ENCODE results near the gene CAMTA1. TPM values are rescaled to one million over a fixed set of nuclear protein-coding genes. Genes with fewer than 3 reads are reported as not detected.

Gene CAMTA1
- total RNA-seq, 2 donors from 2014 or later, result 36.7 to 51.9 TPM

DNA sequence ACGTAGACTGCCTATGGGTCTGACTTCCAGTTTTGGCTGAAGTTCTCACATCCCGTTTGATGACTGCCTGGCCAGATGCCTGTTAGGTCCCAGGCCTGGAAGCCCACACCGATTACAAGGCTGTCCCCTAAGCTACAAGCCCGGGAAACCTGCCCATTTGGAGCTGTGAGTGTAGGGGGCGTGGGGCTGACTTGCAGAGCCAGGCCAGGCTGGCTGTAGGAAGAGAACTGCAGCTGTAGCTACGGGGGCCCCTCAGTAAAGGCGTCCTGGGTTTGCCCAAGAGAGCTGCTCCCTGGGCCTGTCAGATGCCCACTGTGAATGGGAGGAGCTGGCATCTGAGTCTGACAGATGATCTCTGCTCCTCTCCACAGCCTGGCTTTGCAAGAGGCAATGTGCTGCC lies 199.7 kb downstream of the CAMTA1 start:
- no peaks in the 10 kb centered on the region for H3K4me1 Mint-ChIP-seq
- H3K9me3 Mint-ChIP-seq, result no peaks in the 10 kb centered on the region
- ATAC-seq (replicated peaks), result no peak
- H3K27me3 Mint-ChIP-seq, result peaks cover 21% of the 10 kb centered on the region
- no peak overlapping the region for H3K4me3 Mint-ChIP-seq
- no peak overlapping the region for H3K27ac Mint-ChIP-seq
- H3K36me3 Mint-ChIP-seq (ENCODE audit: low read depth), result no peaks in the 10 kb centered on the region

DNA sequence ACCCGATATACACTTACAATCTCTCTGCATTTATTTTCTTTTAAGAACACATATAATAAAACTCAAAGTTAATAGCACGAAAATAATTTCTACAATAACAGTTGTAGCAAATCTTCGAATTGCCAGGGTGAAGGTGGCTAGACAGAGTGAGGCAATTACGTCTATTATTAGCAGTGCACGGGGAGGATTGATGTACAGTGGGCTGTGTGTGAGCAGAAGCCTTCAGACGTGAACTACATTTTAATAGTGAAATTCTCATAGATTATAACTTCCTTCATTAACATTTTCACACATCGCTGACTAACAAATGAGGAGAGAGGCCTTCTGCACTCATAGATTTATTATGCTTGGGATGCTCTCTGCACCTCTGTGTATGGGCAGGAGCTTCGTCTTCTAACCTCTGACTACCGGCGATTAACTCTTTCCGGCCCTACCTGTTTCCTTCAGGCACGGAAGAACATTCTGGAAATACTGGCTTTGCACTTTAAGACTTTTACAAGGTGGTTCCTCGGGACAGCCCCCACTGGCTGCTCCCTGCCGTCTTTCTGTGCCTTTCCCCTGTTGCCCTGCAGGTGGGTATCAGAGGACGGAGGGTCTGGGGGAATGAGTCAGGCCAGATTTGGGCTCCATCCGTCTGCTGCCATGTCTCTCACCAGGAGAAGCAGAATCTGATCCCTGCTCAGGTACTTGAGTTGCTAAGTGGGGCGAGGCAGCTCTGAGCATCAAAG lies 200.5 kb downstream of the CAMTA1 start:
- Mint-ChIP-seq H3K4me1 (no peaks in the 10 kb centered on the region), H3K27me3 (peaks cover 28% of the 10 kb centered on the region), H3K9me3 (no peaks in the 10 kb centered on the region), H3K4me3 (no peak overlapping the region), H3K36me3 (ENCODE audit: low read depth) (no peaks in the 10 kb centered on the region), H3K27ac (no peak overlapping the region)
- no peak for ATAC-seq (replicated peaks)

DNA sequence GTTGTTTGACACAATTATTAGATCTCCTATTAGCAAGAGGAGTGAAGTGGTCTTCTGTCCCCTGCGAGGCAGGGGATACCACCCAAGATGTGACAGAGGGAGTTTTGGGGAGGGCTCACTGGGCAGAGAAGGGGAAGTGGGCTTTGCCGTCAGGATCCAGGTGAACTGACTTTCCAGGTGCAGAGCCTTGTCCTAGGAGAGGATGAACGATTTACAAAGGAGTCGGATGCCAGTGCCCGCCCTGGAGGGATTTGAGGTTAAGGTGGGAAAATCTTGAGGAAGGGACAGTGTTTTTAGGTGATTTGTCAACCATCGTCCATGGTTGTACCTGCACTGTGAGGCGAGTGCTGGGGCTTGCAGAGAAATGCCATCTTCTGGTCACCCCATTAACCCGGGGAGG lies 201.0 kb downstream of the CAMTA1 start:
- Mint-ChIP-seq H3K27me3 (peaks cover 29% of the 10 kb centered on the region), H3K4me1 (no peaks in the 10 kb centered on the region), H3K27ac (no peak overlapping the region), H3K4me3 (no peak overlapping the region), H3K9me3 (no peaks in the 10 kb centered on the region), H3K36me3 (ENCODE audit: low read depth) (no peaks in the 10 kb centered on the region)
- ATAC-seq (replicated peaks), result no peak

DNA sequence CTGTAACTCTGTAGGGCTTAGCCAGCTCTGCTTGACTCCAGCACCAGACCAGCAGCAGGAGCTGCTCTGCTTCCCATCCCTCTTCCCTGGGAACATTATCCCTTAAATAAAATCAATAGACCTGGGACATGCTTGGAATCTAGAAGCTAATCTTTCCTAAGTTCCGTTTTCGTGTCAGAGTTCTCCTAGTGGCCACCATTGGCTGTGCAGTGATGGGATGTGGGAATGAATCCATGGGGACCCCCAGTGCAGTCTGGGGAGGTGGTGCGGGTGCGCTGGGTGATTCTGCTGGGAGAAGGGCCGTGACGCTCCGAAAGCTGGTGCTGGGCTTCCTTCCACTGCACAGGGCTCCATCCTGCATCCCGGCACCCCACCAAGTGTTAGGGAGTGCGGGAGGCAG lies 202.7 kb downstream of the CAMTA1 start:
- Mint-ChIP-seq H3K27me3 (peaks cover 29% of the 10 kb centered on the region), H3K4me3 (no peak overlapping the region), H3K4me1 (no peaks in the 10 kb centered on the region), H3K36me3 (ENCODE audit: low read depth) (no peaks in the 10 kb centered on the region), H3K27ac (no peak overlapping the region), H3K9me3 (no peaks in the 10 kb centered on the region)
- ATAC-seq (replicated peaks), result no peak

DNA sequence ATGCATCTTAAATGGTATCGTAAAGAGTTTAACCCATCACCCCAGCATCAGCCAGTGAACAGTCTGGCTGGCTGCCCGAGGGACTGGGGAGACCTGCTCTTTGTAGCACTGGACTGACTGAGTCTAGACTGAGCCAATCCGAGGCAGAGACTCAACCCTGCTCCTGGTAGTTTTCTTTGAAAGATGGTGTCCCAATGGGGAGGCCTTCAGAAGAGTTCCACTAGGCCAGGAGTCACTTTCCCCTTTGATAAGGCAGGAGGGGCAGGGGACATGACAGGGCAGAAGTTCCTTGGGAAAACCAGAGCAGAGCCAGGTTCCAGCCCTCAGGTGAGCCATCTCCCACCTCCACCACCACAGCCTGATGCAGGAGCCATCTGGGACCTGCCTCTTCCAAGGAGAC lies 203.5 kb downstream of the CAMTA1 start:
- ATAC-seq (replicated peaks), result no peak
- Mint-ChIP-seq H3K36me3 (ENCODE audit: low read depth) (no peaks in the 10 kb centered on the region), H3K4me1 (no peaks in the 10 kb centered on the region), H3K9me3 (no peaks in the 10 kb centered on the region), H3K4me3 (no peak overlapping the region), H3K27ac (no peak overlapping the region), H3K27me3 (peaks cover 28% of the 10 kb centered on the region)

DNA sequence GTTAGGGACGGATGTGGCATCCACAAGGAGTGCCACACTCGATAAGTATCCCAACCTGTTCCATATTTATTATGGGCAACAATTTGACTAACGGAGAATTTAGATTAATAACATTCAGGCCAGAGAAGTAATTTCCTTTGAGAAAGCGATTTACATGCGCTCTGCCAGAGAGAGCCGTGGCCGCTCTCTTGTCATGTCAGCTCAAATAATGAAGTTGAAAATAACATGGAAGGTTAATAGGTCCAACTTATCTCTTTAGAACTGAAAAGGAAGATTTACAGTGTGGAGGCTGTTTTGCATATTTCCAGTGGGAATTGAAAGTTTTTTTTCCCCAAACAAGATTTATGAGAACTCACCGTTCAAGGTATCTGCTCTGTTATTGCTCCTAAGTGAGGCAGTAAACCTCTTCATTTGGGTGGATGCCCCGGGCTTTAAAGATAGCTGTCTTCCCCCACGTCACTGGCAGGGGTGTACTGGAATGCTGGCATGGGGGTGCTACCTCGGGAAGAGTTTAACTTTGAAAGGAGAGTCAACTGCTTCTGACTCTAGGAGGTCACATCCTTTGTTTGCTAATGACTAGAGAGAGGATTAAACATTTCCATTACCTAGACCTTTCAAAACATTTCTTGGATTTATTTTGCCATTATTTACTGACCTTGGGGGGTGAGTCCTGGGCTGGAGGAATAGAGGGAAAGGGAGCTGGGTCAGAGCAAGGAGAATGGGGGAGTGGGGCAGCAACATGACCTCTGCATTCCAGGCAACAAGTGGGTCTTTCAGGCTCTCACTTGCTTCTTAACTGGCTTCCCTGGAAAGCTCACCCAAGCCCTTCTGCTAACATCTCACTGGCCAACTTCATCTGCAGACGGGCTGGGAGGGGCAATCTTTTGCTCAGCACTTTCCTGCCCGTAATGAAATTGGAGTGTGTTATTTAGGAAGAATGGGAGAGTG lies 204.2 kb downstream of the CAMTA1 start:
- no peak overlapping the region for H3K27ac Mint-ChIP-seq
- no peak overlapping the region for H3K4me3 Mint-ChIP-seq
- no peaks in the 10 kb centered on the region for H3K4me1 Mint-ChIP-seq
- no peak for ATAC-seq (replicated peaks)
- H3K36me3 Mint-ChIP-seq (ENCODE audit: low read depth), result no peaks in the 10 kb centered on the region
- peaks cover 3% of the 10 kb centered on the region for H3K9me3 Mint-ChIP-seq
- peaks cover 30% of the 10 kb centered on the region for H3K27me3 Mint-ChIP-seq

DNA sequence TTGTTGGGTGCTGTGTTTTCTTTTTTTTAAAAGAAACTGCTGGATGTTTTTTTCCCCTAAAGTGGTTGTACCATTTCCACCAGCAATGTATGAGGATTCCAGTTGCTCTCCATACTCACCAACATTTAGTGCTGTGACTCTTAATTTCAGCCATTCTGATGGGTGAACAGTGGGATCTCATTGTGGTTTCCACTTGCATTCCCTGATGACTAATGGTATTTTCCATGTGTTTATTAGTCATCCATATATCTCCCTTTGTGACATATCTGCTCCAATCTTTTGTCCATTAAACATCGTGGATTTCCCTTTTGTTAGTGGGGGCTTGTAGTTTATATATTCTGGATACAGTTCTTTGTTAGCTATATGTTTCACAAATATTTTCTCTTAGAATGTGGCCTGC lies 206.0 kb downstream of the CAMTA1 start:
- peaks cover 28% of the 10 kb centered on the region for H3K27me3 Mint-ChIP-seq
- no peak overlapping the region for H3K4me3 Mint-ChIP-seq
- H3K4me1 Mint-ChIP-seq, result no peaks in the 10 kb centered on the region
- ATAC-seq (replicated peaks), result no peak
- H3K9me3 Mint-ChIP-seq, result peaks cover 4% of the 10 kb centered on the region
- H3K36me3 Mint-ChIP-seq (ENCODE audit: low read depth), result no peaks in the 10 kb centered on the region
- no peak overlapping the region for H3K27ac Mint-ChIP-seq

DNA sequence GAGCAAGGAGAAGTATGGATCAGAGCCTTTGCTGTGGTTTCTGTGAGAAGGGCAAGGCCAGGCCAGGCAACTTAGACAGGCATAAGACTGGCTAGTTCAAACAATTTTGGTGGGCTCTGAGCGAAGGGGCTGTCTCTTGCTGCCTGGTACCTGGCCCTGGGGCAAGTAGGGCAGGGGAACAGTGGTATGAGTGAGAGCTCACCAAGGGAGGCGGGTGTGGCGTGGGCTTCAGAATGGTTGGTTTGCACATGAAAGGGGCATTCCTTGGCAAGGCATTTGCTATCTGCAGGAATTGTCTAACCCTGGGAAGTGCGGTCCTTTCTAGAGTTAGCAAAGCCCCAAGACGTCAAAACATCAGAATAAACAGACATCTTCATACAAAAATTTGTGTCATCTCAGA lies 210.5 kb downstream of the CAMTA1 start:
- Mint-ChIP-seq H3K4me3 (no peak overlapping the region), H3K9me3 (peaks cover 4% of the 10 kb centered on the region), H3K27me3 (peaks cover 25% of the 10 kb centered on the region), H3K27ac (no peak overlapping the region), H3K36me3 (ENCODE audit: low read depth) (no peaks in the 10 kb centered on the region), H3K4me1 (peaks cover 3% of the 10 kb centered on the region)
- no peak for ATAC-seq (replicated peaks)

DNA sequence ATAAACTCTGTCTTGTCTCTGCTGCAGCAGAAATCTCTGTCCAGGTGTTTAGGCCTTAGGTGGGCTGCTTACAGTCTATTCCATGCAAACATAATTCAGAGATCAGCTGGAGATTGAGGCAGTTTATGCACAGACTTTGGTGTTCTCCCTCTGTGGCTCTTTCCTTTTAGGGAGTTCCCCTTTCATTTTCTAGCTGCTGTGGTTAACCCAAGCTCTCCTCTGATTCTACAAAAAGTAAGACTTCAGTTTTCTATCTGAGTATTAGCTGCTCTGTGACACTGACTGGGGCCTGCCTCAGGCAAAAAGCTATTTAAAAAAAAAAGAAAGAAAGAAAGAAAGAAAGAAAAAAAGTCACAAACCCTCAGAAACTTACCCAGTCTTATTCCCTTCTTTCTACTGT lies 211.1 kb downstream of the CAMTA1 start:
- H3K9me3 Mint-ChIP-seq, result peaks cover 4% of the 10 kb centered on the region
- peak; percentile 92 for ATAC-seq (replicated peaks)
- peaks cover 3% of the 10 kb centered on the region for H3K4me1 Mint-ChIP-seq
- H3K27ac Mint-ChIP-seq, result no peak overlapping the region
- peaks cover 25% of the 10 kb centered on the region for H3K27me3 Mint-ChIP-seq
- no peaks in the 10 kb centered on the region for H3K36me3 Mint-ChIP-seq (ENCODE audit: low read depth)
- no peak overlapping the region for H3K4me3 Mint-ChIP-seq

DNA sequence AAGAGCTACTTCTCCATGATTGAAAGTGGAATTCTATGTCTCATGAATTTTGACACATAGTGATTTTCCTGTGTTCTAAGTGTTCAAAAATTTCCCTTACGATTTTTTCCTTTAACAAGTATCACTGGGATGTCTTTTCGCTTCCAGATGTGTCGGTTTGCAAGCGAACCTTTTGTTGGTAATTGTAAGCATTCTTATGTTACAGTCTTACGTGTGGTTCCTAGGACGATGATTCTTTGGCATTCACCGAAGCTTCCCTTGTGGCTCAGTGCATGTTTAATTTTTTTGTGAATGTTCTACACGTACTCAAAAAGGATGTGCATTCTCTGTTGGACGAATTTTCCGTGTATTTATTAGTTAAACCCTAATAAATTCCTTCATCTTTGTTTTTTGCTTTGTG lies 211.6 kb downstream of the CAMTA1 start:
- Mint-ChIP-seq H3K27ac (no peak overlapping the region), H3K36me3 (ENCODE audit: low read depth) (no peaks in the 10 kb centered on the region), H3K4me3 (no peak overlapping the region), H3K4me1 (peaks cover 3% of the 10 kb centered on the region), H3K27me3 (peaks cover 25% of the 10 kb centered on the region), H3K9me3 (peaks cover 4% of the 10 kb centered on the region)
- no peak for ATAC-seq (replicated peaks)

DNA sequence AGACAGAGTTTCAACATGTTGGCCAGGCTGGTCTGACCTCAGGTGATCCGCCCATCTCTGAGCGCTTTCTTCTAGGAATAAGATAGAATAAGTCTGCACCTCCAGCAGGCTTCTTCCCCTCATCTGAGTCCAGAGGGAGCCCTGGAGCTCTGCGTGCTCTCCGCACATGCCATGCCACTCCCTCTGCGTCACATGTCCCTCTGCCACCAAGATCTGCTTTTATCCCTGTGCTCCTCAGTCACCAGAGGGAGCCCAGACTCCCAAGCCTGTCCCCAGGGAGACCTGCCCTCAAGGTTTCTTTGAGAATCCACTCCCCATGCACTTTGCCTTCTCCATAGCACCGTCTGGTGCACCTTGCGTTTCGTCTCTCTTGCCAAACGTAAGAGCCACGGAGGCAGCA lies 213.0 kb downstream of the CAMTA1 start:
- no peak for ATAC-seq (replicated peaks)
- Mint-ChIP-seq H3K4me3 (no peak overlapping the region), H3K27ac (no peak overlapping the region), H3K9me3 (peaks cover 4% of the 10 kb centered on the region), H3K4me1 (peaks cover 3% of the 10 kb centered on the region), H3K27me3 (peaks cover 28% of the 10 kb centered on the region), H3K36me3 (ENCODE audit: low read depth) (no peaks in the 10 kb centered on the region)

DNA sequence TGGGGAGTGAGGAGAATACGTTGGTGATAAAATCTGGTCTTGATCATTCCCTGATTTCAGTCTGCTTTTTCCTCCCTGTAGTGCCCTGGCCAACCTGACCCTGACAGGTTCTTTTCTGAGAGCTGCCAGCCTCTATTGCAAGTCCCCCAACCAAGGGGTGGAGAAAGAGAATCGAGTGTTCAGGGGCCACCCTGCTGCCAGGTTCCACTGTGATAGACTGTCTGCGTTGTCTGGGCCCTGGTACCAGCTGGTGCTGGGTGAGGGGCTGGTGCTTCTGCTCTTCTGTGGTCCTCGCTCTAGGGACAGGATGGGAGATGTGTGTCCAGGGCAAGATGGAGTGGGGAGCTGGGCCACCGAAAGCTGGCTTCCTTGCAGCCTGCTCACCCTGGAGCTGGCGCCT lies 214.6 kb downstream of the CAMTA1 start:
- Mint-ChIP-seq H3K27me3 (peaks cover 22% of the 10 kb centered on the region), H3K4me1 (peaks cover 3% of the 10 kb centered on the region), H3K9me3 (no peaks in the 10 kb centered on the region), H3K4me3 (no peak overlapping the region), H3K27ac (no peak overlapping the region), H3K36me3 (ENCODE audit: low read depth) (no peaks in the 10 kb centered on the region)
- ATAC-seq (replicated peaks), result no peak

DNA sequence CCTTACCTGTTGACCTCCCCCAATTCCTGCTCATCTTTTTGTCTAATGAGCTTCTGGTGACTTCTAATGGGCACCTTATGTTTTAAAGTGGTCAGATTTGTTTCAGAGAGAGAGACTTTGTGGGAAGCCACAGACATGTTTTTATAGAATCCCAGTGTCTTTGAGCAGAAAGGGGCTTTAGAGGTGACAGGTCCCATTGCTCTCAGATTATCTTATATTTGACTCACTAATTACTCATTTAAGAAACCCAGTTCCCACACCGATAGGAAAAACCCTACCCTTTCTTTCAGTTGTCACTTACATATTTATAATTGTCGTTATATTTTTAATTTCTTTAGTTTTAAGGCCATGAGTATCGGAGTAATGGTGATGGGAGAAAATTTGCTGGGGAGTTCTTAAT lies 215.5 kb downstream of the CAMTA1 start:
- peak; percentile 59 for ATAC-seq (replicated peaks)
- Mint-ChIP-seq H3K36me3 (ENCODE audit: low read depth) (no peaks in the 10 kb centered on the region), H3K9me3 (no peaks in the 10 kb centered on the region), H3K4me3 (no peak overlapping the region), H3K27ac (no peak overlapping the region), H3K27me3 (peaks cover 24% of the 10 kb centered on the region), H3K4me1 (peaks cover 3% of the 10 kb centered on the region)

DNA sequence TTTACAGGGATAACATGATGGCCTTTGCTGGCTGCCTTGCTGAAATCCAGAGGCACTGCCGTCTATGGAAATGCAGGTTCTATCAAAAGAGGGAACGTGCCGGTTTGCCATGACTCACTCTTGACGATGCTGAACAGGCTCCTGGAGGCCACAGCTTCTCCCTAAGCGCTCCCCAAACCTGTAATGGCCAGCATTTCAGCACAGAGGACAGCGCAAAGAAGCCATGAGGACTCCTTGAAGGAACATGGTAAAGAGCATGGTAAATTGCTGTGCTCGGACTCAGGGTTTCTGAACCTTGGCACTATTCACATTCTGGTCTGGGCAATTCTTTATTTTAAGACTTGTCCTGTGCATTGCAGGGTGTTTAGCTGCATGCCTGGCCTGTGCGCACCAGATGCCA lies 217.5 kb downstream of the CAMTA1 start:
- ATAC-seq (replicated peaks), result no peak
- H3K4me3 Mint-ChIP-seq, result no peak overlapping the region
- H3K9me3 Mint-ChIP-seq, result no peaks in the 10 kb centered on the region
- H3K4me1 Mint-ChIP-seq, result no peaks in the 10 kb centered on the region
- H3K36me3 Mint-ChIP-seq (ENCODE audit: low read depth), result no peaks in the 10 kb centered on the region
- peaks cover 28% of the 10 kb centered on the region for H3K27me3 Mint-ChIP-seq
- no peak overlapping the region for H3K27ac Mint-ChIP-seq

DNA sequence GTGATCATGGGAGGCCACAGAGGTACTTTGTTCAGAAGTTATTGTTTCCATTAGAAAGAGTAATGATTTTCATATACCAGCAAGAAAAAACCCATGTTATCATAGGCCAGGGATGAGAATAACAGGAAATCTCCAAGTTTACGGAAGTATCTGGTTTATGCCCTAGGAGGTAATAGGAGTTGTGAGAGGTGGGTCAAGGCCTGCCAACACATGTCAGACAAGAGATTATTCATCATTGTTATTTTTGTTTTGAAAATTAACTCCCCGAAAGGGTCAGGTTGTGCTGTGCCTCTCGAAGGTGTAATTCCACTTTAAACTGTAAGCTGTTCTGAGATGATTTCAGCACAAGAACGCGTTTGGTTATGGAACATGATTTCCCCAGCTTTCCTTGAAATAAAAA lies 218.4 kb downstream of the CAMTA1 start:
- H3K4me1 Mint-ChIP-seq, result no peaks in the 10 kb centered on the region
- no peak overlapping the region for H3K27ac Mint-ChIP-seq

More for the DNA sequence above, 218.4 kb downstream of the CAMTA1 start:
- Mint-ChIP-seq H3K36me3 (ENCODE audit: low read depth) (no peaks in the 10 kb centered on the region), H3K9me3 (no peaks in the 10 kb centered on the region), H3K4me3 (no peak overlapping the region), H3K27me3 (peaks cover 33% of the 10 kb centered on the region)
- ATAC-seq (replicated peaks), result no peak

All from activated T-helper 17 cell treated with anti-CD3 and anti-CD28 coated beads, Interleukin-2, amount 50 U/mL, for 72 hours (primary cell).